Gastrocnemius medialis (tissue), 4 donors: ENCODE measurements around the gene TK1.

ENCODE experiments used
- POLR2A ChIP-seq, 2 donors: fragments of 450-650 bp; IDR thresholded peaks; one replicate each; pipeline ENCODE4 v1.6.1; 2017; ENCODE audit warnings: antibody characterized with exemption in 2 of 2, mild to moderate bottlenecking in 2 of 2, moderate library complexity in 2 of 2
- TF ChIP-seq, protein P1 (sequence below), 5 experiments: fragments of 450-650 bp in 3 of 5; fragments of 200-600 bp in 2 of 5; sonication (generic) in 2 of 5; IDR thresholded peaks in 4 of 5; conservative IDR thresholded peaks in 1 of 5; 1 replicate in 4 of 5; 2 replicates in 1 of 5; pipeline ENCODE4 v1.5.1; 2016 to 2019; ENCODE audit warnings: antibody characterized with exemption in 5 of 5, mild to moderate bottlenecking in 3 of 5, moderate library complexity in 3 of 5

DNA sequence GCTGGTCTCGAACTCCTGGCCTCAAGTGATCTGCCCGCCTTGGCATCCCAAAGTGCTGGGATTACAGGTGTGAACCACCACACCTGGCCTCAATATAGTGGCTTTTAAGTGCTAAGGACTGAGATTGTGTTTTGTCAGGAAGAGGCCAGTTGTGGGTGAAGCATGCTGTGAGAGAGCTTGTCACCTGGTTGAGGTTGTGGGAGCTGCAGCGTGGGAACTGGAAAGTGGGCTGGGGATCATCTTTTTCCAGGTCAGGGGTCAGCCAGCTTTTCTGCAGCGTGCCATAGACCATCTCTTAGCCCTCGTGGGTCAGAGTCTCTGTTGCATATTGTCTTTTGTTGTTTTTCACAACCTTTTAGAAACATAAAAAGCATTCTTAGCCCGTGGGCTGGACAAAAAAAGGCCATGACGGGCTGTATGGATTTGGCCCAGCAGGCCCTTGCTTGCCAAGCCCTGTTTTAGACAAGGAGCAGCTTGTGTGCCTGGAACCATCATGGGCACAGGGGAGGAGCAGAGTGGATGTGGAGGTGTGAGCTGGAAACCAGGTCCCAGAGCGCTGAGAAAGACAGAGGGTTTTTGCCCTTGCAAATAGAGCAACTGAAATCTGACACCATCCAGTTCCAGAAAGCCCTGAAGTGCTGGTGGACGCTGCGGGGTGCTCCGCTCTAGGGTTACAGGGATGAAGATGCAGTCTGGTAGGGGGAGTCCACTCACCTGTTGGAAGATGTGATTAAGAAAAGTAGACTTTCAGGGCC, 32.7 kb upstream of the TK1 start:
- TF ChIP-seq, protein P1, sequence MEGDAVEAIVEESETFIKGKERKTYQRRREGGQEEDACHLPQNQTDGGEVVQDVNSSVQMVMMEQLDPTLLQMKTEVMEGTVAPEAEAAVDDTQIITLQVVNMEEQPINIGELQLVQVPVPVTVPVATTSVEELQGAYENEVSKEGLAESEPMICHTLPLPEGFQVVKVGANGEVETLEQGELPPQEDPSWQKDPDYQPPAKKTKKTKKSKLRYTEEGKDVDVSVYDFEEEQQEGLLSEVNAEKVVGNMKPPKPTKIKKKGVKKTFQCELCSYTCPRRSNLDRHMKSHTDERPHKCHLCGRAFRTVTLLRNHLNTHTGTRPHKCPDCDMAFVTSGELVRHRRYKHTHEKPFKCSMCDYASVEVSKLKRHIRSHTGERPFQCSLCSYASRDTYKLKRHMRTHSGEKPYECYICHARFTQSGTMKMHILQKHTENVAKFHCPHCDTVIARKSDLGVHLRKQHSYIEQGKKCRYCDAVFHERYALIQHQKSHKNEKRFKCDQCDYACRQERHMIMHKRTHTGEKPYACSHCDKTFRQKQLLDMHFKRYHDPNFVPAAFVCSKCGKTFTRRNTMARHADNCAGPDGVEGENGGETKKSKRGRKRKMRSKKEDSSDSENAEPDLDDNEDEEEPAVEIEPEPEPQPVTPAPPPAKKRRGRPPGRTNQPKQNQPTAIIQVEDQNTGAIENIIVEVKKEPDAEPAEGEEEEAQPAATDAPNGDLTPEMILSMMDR (IDR thresholded peaks at IDR 0.05 in 4 of 5, conservative IDR thresholded peaks at IDR 0.05 in 1 of 5): no peak
- TF ChIP-seq POLR2A (IDR thresholded peaks at IDR 0.05): no peak
